ENCODE results near the gene RNASE8.

Gene RNASE8

GRCh38 chr14:21017528-21018245 is 39.9 kb upstream of the RNASE8 start:
- TF ChIP-seq CTCF (IDR thresholded peaks at IDR 0.05; ENCODE audit: low read length, missing control alignments): no peak
- H3K4me3 ChIP-seq (replicated peaks; ENCODE audit: low read depth, low read length): no peak overlapping the region
- no peak for DNase-seq (ENCODE audit: low read depth)

GRCh38 chr14:21018286-21018685 is 39.3 kb upstream of the RNASE8 start:
- no peak for DNase-seq (ENCODE audit: low read depth)
- no peak for TF ChIP-seq CTCF (IDR thresholded peaks at IDR 0.05; ENCODE audit: low read length, missing control alignments)
- H3K4me3 ChIP-seq (replicated peaks; ENCODE audit: low read depth, low read length): no peak overlapping the region

- TF ChIP-seq CTCF (IDR thresholded peaks at IDR 0.05; ENCODE audit: low read length, missing control alignments): no peak
Observed at GRCh38 chr14:21018781-21019180, 38.8 kb upstream of the RNASE8 start.

GRCh38 chr14:21019366-21019765 is 38.3 kb upstream of the RNASE8 start:
- DNase-seq (ENCODE audit: low read depth): no peak
- TF ChIP-seq CTCF (IDR thresholded peaks at IDR 0.05; ENCODE audit: low read length, missing control alignments): no peak
- no peak overlapping the region for H3K4me3 ChIP-seq (replicated peaks; ENCODE audit: low read depth, low read length)

More at GRCh38 chr14:21018781-21019180, 38.8 kb upstream of the RNASE8 start:
- no peak overlapping the region for H3K4me3 ChIP-seq (replicated peaks; ENCODE audit: low read depth, low read length)
- no peak for DNase-seq (ENCODE audit: low read depth)

- no peak for TF ChIP-seq CTCF (IDR thresholded peaks at IDR 0.05; ENCODE audit: low read length, missing control alignments)
- no peak overlapping the region for H3K4me3 ChIP-seq (replicated peaks; ENCODE audit: low read depth, low read length)
- no peak for DNase-seq (ENCODE audit: low read depth)
Observed at GRCh38 chr14:21020977-21021545, 36.6 kb upstream of the RNASE8 start.

- no peak overlapping the region for H3K4me3 ChIP-seq (replicated peaks; ENCODE audit: low read depth, low read length)
- no peak for DNase-seq (ENCODE audit: low read depth)
- no peak for TF ChIP-seq CTCF (IDR thresholded peaks at IDR 0.05; ENCODE audit: low read length, missing control alignments)
Observed at GRCh38 chr14:21022686-21023085, 34.9 kb upstream of the RNASE8 start.

GRCh38 chr14:21023174-21023573 is 34.4 kb upstream of the RNASE8 start:
- no peak for TF ChIP-seq CTCF (IDR thresholded peaks at IDR 0.05; ENCODE audit: low read length, missing control alignments)
- H3K4me3 ChIP-seq (replicated peaks; ENCODE audit: low read depth, low read length): no peak overlapping the region
- no peak for DNase-seq (ENCODE audit: low read depth)
